ENCODE measurements around the gene ATP10A. TPM values are rescaled to one million over a fixed set of nuclear protein-coding genes. Genes with fewer than 3 reads are reported as not detected.

The ATP10A gene
- total RNA-seq, 1 donor from 2014 or later = 71.9 TPM

DNA sequence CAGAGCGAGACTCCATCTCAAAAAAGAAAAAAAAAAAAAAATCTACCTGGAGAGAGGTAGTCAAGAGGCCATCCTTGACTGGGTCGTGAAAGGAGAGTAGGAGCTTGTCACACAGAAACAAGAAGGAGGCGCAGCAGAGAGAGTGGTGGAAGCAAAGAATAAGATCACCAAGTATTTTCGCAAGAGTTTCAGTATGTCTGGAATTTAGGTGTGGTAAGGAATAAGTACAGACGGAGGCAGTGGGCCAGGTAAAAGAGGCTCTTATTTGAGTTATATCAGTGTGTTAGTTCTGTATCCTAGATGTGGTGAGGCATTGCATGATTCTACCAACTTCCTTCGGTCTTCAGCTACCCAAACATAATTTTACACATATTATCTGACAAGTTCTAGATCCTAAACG is 14.6 kb upstream of the ATP10A start:
- peaks cover 16% of the 10 kb centered on the region for H3K4me1 Mint-ChIP-seq (ENCODE audit: unreplicated experiment)
- TF ChIP-seq, protein P1, sequence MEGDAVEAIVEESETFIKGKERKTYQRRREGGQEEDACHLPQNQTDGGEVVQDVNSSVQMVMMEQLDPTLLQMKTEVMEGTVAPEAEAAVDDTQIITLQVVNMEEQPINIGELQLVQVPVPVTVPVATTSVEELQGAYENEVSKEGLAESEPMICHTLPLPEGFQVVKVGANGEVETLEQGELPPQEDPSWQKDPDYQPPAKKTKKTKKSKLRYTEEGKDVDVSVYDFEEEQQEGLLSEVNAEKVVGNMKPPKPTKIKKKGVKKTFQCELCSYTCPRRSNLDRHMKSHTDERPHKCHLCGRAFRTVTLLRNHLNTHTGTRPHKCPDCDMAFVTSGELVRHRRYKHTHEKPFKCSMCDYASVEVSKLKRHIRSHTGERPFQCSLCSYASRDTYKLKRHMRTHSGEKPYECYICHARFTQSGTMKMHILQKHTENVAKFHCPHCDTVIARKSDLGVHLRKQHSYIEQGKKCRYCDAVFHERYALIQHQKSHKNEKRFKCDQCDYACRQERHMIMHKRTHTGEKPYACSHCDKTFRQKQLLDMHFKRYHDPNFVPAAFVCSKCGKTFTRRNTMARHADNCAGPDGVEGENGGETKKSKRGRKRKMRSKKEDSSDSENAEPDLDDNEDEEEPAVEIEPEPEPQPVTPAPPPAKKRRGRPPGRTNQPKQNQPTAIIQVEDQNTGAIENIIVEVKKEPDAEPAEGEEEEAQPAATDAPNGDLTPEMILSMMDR (IDR thresholded peaks at IDR 0.05) = no peak
- no peak for DNase-seq (ENCODE audit: extremely low spot score, unreplicated experiment)
- H3K27ac Mint-ChIP-seq (ENCODE audit: unreplicated experiment) = no peak overlapping the region
- H3K27me3 Mint-ChIP-seq (ENCODE audit: unreplicated experiment) = no peaks in the 10 kb centered on the region
- no peaks in the 10 kb centered on the region for H3K9me3 Mint-ChIP-seq (ENCODE audit: unreplicated experiment)
- no peaks in the 10 kb centered on the region for H3K36me3 Mint-ChIP-seq (ENCODE audit: unreplicated experiment)
- H3K4me3 Mint-ChIP-seq (ENCODE audit: unreplicated experiment) = no peak overlapping the region

DNA sequence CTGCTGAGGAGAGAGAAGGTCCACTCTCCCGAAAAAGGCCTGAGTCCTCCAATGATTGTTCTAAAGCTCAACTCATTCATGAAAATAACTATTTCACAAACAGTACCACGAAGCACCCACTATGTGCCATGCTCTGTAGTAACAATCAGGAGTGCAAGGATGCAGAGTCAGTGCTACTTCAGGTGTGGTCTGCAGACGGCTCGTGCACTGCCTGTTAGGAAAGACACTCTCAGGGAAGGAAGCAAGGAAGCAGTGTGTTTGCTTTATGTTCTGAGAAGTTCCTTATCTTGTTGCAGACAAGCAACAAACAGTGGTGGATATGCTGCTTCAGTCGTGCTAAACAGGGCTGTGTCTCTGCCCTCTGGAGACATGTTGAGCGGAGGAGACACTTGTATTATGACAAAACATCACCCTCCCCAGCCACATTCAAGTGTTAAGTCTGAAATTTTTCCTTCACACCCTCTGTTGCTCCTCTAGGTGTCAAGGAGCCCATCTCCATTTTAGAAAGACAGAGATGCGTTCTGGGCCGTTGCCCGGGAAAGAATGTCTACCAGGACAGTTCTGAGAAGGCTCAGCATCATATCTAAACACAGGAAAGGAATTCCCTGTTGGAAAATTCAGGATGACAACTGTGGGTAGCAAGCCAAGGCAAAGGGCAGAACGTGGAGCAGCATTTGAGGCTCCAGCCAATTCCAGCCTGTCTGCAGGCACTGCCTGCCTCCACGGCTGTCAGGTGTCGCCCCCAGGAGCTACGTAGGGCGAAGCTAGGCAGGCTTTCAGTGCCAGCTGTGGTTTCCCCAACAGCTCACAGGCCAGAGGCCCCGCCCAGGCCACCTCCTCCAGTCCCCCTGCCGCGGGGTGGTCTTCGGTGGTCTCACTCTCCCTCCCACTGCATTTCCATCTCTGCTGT is 13.4 kb upstream of the ATP10A start:
- TF ChIP-seq, protein P1 (IDR thresholded peaks at IDR 0.05) = no peak
- H3K9me3 Mint-ChIP-seq (ENCODE audit: unreplicated experiment) = no peaks in the 10 kb centered on the region

DNA sequence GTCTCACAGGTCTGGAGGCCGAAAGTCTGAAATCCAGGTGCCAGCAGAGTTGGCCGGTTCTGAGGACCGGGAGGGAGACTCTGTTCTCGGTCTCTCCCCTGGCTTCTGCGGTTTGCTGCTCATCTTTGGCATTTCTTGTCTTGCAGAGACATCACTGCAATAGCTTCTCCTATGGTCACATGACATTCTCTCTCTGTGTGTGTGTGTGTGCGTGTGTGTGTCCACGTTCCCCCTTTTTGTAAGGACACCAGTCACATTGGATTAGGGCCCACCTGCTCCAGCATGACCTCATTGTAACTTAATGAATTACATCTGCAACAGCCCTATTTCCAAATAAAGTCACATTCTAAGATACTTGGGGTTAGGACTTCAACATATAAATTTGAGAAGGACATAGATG is 12.4 kb upstream of the ATP10A start:
- Mint-ChIP-seq H3K36me3 (ENCODE audit: unreplicated experiment) (no peaks in the 10 kb centered on the region), H3K27me3 (ENCODE audit: unreplicated experiment) (no peaks in the 10 kb centered on the region), H3K9me3 (ENCODE audit: unreplicated experiment) (no peaks in the 10 kb centered on the region), H3K4me3 (ENCODE audit: unreplicated experiment) (no peak overlapping the region), H3K27ac (ENCODE audit: unreplicated experiment) (no peak overlapping the region), H3K4me1 (ENCODE audit: unreplicated experiment) (peaks cover 4% of the 10 kb centered on the region)
- TF ChIP-seq, protein P1 (IDR thresholded peaks at IDR 0.05) = no peak
- DNase-seq (ENCODE audit: extremely low spot score, unreplicated experiment) = no peak

More for the DNA sequence above, 13.4 kb upstream of the ATP10A start:
- H3K36me3 Mint-ChIP-seq (ENCODE audit: unreplicated experiment) = no peaks in the 10 kb centered on the region
- H3K4me3 Mint-ChIP-seq (ENCODE audit: unreplicated experiment) = no peak overlapping the region
- peaks cover 6% of the 10 kb centered on the region for H3K4me1 Mint-ChIP-seq (ENCODE audit: unreplicated experiment)
- no peak overlapping the region for H3K27ac Mint-ChIP-seq (ENCODE audit: unreplicated experiment)
- H3K27me3 Mint-ChIP-seq (ENCODE audit: unreplicated experiment) = no peaks in the 10 kb centered on the region
- DNase-seq (ENCODE audit: extremely low spot score, unreplicated experiment) = no peak

DNA sequence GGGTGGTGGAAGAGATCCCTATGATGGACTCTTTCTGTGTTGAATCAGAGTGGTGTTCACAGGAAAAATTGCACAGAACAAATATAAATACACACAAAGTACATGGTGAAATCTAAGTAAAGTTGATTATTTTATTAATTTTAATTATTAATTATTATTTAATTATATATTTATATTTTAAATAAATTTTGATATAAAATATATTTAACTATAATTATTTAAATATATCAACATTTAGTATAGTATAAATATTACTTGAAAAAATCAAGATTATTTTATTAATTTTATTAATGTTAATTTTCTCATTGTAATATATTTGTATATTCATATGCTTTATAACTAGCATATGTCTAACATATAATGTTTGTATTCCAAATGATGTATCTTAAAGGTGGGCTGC is 11.3 kb upstream of the ATP10A start:
- H3K9me3 Mint-ChIP-seq (ENCODE audit: unreplicated experiment) = no peaks in the 10 kb centered on the region
- no peaks in the 10 kb centered on the region for H3K36me3 Mint-ChIP-seq (ENCODE audit: unreplicated experiment)
- H3K27me3 Mint-ChIP-seq (ENCODE audit: unreplicated experiment) = no peaks in the 10 kb centered on the region
- TF ChIP-seq, protein P1 (IDR thresholded peaks at IDR 0.05) = no peak
- no peak for DNase-seq (ENCODE audit: extremely low spot score, unreplicated experiment)
- H3K27ac Mint-ChIP-seq (ENCODE audit: unreplicated experiment) = no peak overlapping the region
- H3K4me3 Mint-ChIP-seq (ENCODE audit: unreplicated experiment) = no peak overlapping the region
- peaks cover 2% of the 10 kb centered on the region for H3K4me1 Mint-ChIP-seq (ENCODE audit: unreplicated experiment)

DNA sequence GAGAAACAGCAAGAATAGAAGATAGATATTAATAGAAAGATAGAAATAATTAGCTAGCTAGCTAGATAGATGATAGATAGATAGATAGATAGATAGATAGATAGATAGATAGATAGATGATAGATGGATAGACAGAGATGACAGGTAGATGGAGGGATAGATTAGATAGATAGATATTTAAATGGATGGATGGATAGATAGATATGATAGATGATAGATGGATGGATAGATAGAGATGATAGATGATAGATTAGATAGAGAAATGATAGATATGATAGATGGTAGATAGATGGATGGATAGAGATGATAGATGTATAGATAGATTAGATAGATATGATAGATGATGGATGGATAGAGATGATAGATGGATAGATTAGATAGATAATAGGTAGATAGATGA is 8.3 kb upstream of the ATP10A start:
- no peaks in the 10 kb centered on the region for H3K27me3 Mint-ChIP-seq (ENCODE audit: unreplicated experiment)
- no peaks in the 10 kb centered on the region for H3K9me3 Mint-ChIP-seq (ENCODE audit: unreplicated experiment)
- no peaks in the 10 kb centered on the region for H3K36me3 Mint-ChIP-seq (ENCODE audit: unreplicated experiment)
- H3K4me1 Mint-ChIP-seq (ENCODE audit: unreplicated experiment) = peaks cover 2% of the 10 kb centered on the region
- H3K27ac Mint-ChIP-seq (ENCODE audit: unreplicated experiment) = no peak overlapping the region
- DNase-seq (ENCODE audit: extremely low spot score, unreplicated experiment) = no peak
- TF ChIP-seq, protein P1 (IDR thresholded peaks at IDR 0.05) = no peak
- H3K4me3 Mint-ChIP-seq (ENCODE audit: unreplicated experiment) = no peak overlapping the region

All from osteocyte (in vitro differentiated cells).